ENCODE results near the gene ST8SIA5. TPM values are rescaled to one million over a fixed set of nuclear protein-coding genes. Genes with fewer than 3 reads are reported as not detected.

Gene ST8SIA5
- total RNA-seq, 2 donors from 2014 or later = 0.62 TPM; not detected in 1

- TF ChIP-seq POLR2A (IDR thresholded peaks at IDR 0.05) (no peak), POLR2AphosphoS5 (IDR thresholded peaks at IDR 0.05) (no peak)
- TF ChIP-seq, protein P1, sequence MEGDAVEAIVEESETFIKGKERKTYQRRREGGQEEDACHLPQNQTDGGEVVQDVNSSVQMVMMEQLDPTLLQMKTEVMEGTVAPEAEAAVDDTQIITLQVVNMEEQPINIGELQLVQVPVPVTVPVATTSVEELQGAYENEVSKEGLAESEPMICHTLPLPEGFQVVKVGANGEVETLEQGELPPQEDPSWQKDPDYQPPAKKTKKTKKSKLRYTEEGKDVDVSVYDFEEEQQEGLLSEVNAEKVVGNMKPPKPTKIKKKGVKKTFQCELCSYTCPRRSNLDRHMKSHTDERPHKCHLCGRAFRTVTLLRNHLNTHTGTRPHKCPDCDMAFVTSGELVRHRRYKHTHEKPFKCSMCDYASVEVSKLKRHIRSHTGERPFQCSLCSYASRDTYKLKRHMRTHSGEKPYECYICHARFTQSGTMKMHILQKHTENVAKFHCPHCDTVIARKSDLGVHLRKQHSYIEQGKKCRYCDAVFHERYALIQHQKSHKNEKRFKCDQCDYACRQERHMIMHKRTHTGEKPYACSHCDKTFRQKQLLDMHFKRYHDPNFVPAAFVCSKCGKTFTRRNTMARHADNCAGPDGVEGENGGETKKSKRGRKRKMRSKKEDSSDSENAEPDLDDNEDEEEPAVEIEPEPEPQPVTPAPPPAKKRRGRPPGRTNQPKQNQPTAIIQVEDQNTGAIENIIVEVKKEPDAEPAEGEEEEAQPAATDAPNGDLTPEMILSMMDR (IDR thresholded peaks at IDR 0.05) = no peak
These were observed 30.8 kb upstream of the ST8SIA5 start for GRCh38 chr18:46787674-46788073.

GRCh38 chr18:46772357-46772756, 15.5 kb upstream of the ST8SIA5 start:
- H3K36me3 ChIP-seq = no peaks in the 10 kb centered on the region
- H3K27ac ChIP-seq = no peak overlapping the region
- DNase-seq (ENCODE audit: low spot score) = no peak
- no peaks in the 10 kb centered on the region for H3K27me3 ChIP-seq (replicated peaks; ENCODE audit: insufficient read depth)
- TF ChIP-seq, protein P1 (IDR thresholded peaks at IDR 0.05) = no peak
- no peak for TF ChIP-seq POLR2AphosphoS5 (IDR thresholded peaks at IDR 0.05)
- no peak for TF ChIP-seq POLR2A (IDR thresholded peaks at IDR 0.05)
- WGBS = 61% methylated on average over 5 of the region's 5 CpGs
- no peaks in the 10 kb centered on the region for H3K4me1 ChIP-seq (replicated peaks)
- no peak overlapping the region for H3K4me3 ChIP-seq
- intact Hi-C loops (cut with DNase I) = no loop called here
- no peaks in the 10 kb centered on the region for H3K9me3 ChIP-seq

More at GRCh38 chr18:46787674-46788073, 30.8 kb upstream of the ST8SIA5 start:
- no peak for DNase-seq (ENCODE audit: low spot score)
- no peak overlapping the region for H3K4me3 ChIP-seq
- no peaks in the 10 kb centered on the region for H3K4me1 ChIP-seq (replicated peaks)
- no peaks in the 10 kb centered on the region for H3K27me3 ChIP-seq (replicated peaks; ENCODE audit: insufficient read depth)
- no peaks in the 10 kb centered on the region for H3K9me3 ChIP-seq
- intact Hi-C loops (cut with DNase I) = no loop called here
- H3K36me3 ChIP-seq = no peaks in the 10 kb centered on the region
- no peak overlapping the region for H3K27ac ChIP-seq
- 80% methylated on average over 3 of the region's 3 CpGs for WGBS

DNA sequence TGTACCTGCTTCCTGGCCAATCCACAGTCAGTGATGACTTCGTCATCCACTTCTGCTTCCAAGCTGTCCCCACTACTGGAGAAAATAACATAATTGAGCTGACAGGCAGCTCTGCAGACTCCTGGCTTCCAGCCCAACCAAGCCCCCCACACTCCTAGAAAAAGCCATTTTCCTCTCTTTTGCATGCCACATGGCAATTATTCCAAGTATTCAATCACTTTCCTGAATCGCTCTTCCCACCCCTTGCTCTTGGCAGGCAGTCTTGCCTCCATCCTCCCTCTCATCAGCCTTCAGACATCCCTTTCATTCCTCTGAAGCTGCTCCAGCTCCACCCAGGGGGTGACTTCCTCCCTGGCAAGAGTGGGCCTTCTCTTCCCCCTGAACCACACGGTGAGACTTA, 14.3 kb upstream of the ST8SIA5 start:
- Histone ChIP-seq H3K27ac (no peak overlapping the region), H3K9me3 (no peaks in the 10 kb centered on the region), H3K36me3 (no peaks in the 10 kb centered on the region), H3K4me1 (replicated peaks) (no peaks in the 10 kb centered on the region), H3K27me3 (replicated peaks; ENCODE audit: insufficient read depth) (no peaks in the 10 kb centered on the region), H3K4me3 (no peak overlapping the region)
- no peak for DNase-seq (ENCODE audit: low spot score)
- TF ChIP-seq POLR2A (IDR thresholded peaks at IDR 0.05) = no peak
- no peak for TF ChIP-seq POLR2AphosphoS5 (IDR thresholded peaks at IDR 0.05)
- TF ChIP-seq, protein P1 (IDR thresholded peaks at IDR 0.05) = no peak
- intact Hi-C loops (cut with DNase I) = no loop called here
- WGBS = 53% methylated on average over 3 of the region's 3 CpGs

- DNase-seq (ENCODE audit: low spot score) = no peak
- TF ChIP-seq, protein P1 (IDR thresholded peaks at IDR 0.05) = no peak
- TF ChIP-seq POLR2AphosphoS5 (IDR thresholded peaks at IDR 0.05) (no peak), POLR2A (IDR thresholded peaks at IDR 0.05) (no peak)
- no peak overlapping the region for H3K27ac ChIP-seq
- intact Hi-C loops (cut with DNase I) = no loop called here
- H3K27me3 ChIP-seq (replicated peaks; ENCODE audit: insufficient read depth) = no peaks in the 10 kb centered on the region
- no peaks in the 10 kb centered on the region for H3K36me3 ChIP-seq
- no peak overlapping the region for H3K4me3 ChIP-seq
- H3K9me3 ChIP-seq = no peaks in the 10 kb centered on the region
- no peaks in the 10 kb centered on the region for H3K4me1 ChIP-seq (replicated peaks)
- 83% methylated on average over 2 of the region's 2 CpGs for WGBS
These were observed 13.9 kb upstream of the ST8SIA5 start for GRCh38 chr18:46770708-46771107.

GRCh38 chr18:46768166-46768921, 11.5 kb upstream of the ST8SIA5 start:
- no peaks in the 10 kb centered on the region for H3K9me3 ChIP-seq
- no peak overlapping the region for H3K27ac ChIP-seq
- no peaks in the 10 kb centered on the region for H3K27me3 ChIP-seq (replicated peaks; ENCODE audit: insufficient read depth)
- no peak for TF ChIP-seq POLR2A (IDR thresholded peaks at IDR 0.05)
- no peaks in the 10 kb centered on the region for H3K36me3 ChIP-seq
- no peak overlapping the region for H3K4me3 ChIP-seq
- no peak for DNase-seq (ENCODE audit: low spot score)
- intact Hi-C loops (cut with DNase I) = loop anchor here (10.0 kb wide), 1 partner anchor 64 kb away; no protein-coding TSS in a partner anchor
- WGBS = 67% methylated on average over 9 of the region's 9 CpGs
- H3K4me1 ChIP-seq (replicated peaks) = no peaks in the 10 kb centered on the region
